ENCODE results near the gene DACH1. TPM values are rescaled to one million over a fixed set of nuclear protein-coding genes. Genes with fewer than 3 reads are reported as not detected.

The DACH1 gene
- polyA plus RNA-seq, 3 donors = 101 to 114 (median 109) TPM

DNA sequence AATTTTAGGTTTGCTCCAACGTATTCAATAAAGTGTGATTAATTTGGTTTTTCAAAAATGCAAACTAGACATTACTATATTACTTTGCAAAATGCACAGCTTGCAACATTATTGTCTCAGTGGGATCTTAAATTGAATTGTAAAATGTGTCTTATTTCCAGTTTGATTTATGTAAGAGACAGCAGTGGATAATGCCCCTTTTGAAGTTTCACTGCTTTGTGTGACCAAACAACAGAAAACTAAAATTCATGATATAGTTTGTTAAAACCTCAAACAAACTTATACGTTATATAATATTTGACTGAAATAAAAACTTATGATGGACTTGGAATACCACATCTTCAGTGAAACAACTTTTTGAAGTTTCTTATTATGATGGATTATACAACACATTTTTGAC lies 279.8 kb downstream of the DACH1 start:
- DNase-seq (ENCODE audit: extremely low read depth in 1 of 11, low read depth in 9 of 11, low spot score in 4 of 11) = no peak

DNA sequence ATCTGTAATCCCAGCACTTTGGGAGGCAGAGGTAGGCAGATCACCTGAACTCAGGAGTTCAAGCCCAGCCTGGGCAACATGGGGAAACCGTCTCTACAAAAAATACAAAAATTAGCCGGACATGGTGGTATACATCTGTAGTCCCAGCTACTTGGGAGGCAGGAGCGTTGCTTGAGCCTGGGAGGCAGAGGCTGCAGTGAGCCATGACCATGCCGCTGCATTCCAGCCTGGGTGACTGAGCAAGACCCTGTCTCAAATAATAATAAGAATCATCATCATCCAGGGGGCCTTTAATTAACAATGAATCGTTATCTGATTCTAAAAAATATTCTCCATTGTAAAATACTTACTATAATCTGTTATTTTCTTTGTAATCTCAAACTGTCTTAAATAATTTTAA lies 283.4 kb downstream of the DACH1 start:
- peak in 2 of 11 donors; percentile 22 to 24 for DNase-seq (ENCODE audit: extremely low read depth in 1 of 11, low read depth in 9 of 11, low spot score in 4 of 11)

DNA sequence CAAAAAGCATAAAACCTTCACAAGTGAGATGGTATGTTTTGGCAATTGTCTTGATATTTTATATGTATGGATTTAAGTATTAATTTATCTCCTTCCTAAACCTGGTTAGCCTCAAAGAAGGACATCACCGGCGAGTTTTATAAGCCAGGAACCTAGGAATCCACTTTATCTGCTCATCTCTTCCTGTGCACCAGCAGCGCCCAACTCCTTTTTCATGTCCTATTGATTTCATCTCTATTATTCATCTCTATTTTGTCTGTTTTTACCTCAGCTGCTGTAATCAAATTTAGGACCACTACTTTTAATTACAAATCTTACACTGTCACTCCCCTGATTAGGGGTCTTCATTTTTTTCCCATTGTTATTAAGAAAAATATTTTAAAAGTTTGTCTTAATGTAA lies 286.4 kb downstream of the DACH1 start:
- DNase-seq (ENCODE audit: extremely low read depth in 1 of 11, low read depth in 9 of 11, low spot score in 4 of 11) = no peak

DNA sequence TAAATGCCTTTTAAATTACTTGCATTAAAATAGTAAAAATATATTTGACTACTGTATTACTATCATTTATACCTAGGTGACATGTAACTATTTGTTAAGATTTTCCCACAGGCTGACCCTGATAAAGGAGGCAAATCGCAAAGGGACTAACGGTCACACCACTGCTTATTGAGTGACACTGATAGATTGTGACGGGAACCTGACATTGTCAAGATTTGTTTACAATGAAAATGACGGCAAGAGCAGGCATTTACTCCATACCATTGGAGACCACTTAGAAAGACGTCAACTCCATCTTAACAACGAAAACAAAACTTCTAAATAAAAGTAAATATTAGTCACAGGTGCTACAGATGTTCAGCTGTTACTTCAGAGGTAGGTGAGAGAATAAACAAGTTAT lies 289.0 kb downstream of the DACH1 start:
- no peak for DNase-seq (ENCODE audit: extremely low read depth in 1 of 11, low read depth in 9 of 11, low spot score in 4 of 11)

DNA sequence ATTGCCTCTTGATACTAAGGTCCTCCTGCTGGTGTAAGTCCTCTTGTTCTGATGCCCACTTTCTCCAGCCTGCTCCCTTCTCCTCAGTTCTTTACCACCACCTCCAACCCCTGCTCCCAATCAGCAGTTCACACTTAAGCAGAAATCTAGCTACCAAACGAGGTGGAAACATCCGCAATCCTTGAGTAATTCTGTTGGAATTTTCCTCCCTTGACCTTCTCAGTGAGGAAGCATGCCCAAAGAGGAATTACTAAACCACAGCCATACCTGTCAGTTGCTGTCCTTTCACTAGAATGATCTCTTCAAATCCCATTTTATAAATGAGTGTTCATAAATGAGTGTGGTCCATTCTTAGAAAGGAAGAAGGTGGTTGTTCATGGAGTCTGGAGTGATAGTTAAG lies 289.9 kb downstream of the DACH1 start:
- DNase-seq (ENCODE audit: extremely low read depth in 1 of 11, low read depth in 9 of 11, low spot score in 4 of 11) = no peak

DNA sequence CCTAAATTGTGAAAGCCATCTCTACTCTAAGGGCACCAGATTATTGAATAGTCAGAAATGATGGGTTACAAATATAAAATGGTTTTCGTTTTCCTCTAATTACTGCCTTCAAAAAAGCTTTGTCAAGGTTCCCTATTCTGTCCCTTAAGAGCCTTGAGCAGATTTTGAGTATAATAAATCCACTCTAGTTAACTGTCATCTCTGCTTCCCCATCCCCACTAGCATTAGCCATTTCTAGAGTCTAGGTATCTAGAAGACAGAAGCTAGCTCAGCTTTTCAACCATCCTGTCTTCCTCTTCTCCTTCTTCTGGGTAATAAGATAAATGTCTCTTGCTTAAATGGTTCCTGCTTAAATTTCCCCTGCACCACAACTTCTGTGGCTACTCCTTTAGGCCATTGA lies 290.4 kb downstream of the DACH1 start:
- no peak for DNase-seq (ENCODE audit: extremely low read depth in 1 of 11, low read depth in 9 of 11, low spot score in 4 of 11)

DNA sequence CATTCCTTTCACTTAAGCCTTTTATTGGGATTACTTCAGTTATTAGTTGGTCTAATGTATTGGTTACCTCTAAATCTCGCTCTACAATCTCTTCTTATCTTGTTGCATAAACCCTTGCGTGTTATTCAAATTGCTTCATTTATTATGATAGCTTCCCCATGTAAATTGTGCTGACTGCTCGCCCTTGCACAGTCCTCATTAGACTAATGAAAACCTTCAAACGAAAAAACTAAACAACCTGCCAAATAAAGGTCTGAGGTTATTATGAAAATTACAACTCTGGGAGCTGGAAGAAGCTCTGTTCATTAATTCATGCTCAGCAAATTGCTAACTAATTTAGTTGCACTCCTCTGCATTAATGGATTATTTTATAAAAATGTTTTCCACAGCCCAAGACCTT lies 320.1 kb downstream of the DACH1 start:
- peak in 1 of 11 donors; percentile 18 for DNase-seq (ENCODE audit: extremely low read depth in 1 of 11, low read depth in 9 of 11, low spot score in 4 of 11)

DNA sequence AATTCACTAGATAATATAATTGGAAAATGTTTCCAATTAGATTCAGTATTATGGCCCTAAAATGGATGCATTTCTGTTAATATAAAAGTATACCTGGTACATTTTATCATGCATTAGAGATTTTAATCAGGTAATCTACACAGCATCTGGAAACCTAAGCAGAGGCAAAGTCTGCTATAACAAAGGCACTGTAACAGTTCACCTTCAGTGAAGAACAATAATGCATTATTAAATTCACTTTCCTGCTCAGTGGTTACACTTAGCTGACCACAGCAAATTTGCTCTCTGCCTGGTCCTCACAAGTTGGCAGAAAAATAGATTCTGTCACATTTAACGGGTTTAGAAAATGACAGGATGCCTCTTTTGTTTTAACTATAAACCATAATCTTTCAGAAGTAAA lies 326.9 kb downstream of the DACH1 start:
- DNase-seq (ENCODE audit: extremely low read depth in 1 of 11, low read depth in 9 of 11, low spot score in 4 of 11) = no peak

DNA sequence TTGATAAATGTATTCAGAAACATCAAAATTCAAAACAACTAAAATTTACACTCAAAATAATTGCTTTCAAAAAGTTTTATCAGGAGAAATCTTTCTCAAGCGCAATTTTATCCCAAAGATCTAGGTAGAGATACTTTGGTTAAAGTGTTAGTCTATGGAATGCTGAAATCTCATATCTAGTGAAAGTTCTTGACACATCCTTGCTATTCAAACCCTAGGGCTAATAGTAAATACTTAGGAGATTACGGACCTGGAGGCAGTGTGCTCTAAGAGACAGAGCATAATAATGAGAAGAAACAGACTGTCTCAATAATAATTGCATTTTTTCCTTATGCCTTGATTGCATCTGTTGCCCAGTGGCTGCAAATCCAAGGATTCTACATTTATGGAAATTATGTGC lies 330.8 kb downstream of the DACH1 start:
- DNase-seq (ENCODE audit: extremely low read depth in 1 of 11, low read depth in 9 of 11, low spot score in 4 of 11) = no peak

DNA sequence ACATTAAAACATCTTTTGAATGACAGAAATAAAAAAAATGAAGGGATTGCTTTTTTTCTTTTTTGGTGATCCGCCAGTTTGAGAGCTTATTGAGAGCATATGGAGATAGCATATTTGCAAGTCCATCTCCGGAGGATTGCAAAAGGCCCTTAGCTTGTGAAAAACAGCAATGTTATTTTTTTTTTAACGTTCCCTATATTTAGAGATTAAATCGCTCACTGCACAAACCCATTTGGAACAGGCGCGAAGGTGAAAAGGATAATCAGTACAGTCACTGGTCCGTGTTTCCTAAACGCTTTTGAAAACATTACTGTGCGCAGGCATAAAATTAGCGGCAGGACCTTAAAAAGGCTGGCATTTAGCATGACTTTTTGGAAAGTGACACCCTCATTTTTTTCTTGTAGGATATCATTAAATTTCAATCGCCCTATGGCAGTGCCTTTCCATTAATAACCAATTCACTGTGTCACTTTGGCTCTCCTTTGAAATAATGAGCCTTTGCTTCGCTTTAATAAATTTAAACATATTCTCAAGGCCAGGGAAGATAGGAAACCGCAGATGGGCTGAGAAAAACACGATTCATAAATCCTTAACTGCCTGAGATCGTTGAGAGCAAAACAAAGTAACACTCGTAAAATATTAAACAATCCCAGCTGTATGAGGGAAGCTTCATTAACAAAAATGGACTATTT lies 342.2 kb downstream of the DACH1 start:
- peak in 7 of 11 donors; percentile 10 to 45 (median 20) for DNase-seq (ENCODE audit: extremely low read depth in 1 of 11, low read depth in 9 of 11, low spot score in 4 of 11)

DNA sequence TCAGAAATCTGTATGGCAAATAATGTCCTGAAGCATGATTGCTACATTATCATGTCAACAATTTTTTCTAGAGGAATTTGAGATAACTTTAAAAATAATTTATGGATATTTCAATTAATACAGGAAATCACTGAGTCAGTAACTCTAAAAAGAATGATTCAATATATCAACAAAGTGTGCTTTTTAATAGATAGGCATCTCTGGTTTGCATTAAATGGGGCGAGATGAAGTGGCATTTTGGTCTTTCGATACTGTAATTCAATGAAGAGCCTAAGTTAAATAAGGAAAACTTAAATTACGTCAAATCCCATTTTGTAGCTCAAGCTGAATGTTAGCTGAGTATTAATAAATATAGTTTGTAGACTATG lies 342.8 kb downstream of the DACH1 start:
- DNase-seq (ENCODE audit: extremely low read depth in 1 of 11, low read depth in 9 of 11, low spot score in 4 of 11) = no peak

DNA sequence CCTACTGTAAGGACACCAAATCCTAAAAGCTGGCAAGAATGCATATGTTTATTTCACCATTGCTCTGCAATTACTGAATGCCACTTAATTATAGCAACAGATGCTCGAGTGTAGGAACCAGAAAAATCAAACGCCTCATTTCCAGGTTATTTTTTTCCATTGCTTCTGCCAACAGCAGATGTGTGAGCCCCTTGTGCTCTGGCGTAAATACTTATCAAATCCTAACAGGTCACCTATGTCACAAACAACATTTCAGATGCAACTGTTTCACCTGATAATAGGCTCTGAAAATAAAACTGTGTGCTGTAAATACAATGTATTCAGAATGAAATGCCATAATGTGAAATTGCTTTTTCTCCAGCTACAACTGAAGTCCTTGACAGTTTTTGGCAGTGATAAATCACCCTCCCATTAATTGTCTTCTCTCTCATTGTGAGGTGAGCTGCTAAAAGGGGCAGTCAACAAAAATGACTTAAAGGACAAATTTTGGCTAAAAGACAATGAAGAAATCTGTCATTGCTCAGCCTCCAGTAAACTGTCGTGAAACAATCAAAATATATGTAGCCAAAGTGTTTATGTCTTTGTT lies 344.0 kb downstream of the DACH1 start:
- DNase-seq (ENCODE audit: extremely low read depth in 1 of 11, low read depth in 9 of 11, low spot score in 4 of 11) = no peak

DNA sequence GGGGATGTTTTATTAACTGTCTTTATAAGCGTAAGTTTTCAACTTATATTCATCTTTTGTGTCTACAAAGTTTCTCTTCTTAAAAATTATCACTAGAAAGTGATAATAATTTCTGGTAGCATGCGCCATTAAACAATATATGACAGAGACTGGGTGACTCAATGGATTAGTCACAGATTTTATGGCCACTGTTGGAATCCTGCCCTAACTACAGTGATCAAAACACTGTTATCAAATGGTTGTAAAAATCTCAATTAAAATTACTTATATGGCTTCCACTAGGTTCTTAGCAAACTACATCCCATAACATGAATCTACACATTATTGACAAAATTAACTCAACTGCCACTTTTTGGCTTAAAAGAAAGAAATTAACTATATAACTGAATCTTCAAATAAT lies 350.0 kb downstream of the DACH1 start:
- no peak for DNase-seq (ENCODE audit: extremely low read depth in 1 of 11, low read depth in 9 of 11, low spot score in 4 of 11)

DNA sequence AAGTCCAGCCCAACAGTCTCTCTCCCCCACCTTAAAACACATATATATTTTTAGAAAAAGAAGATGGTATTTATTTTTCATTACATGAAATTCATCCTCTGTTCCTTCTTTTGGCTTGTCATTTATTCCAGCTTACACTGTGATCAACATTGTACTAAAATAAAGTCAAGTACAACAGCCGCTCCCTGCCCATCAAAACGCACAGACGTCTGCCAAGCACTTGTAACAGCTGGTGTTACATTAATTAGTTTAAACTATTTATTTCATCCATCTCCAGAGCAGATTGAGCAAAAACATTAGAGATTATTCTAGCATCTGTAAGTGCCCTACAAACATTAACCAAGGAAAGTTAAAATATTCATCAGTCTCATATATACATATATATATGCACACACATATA lies 350.5 kb downstream of the DACH1 start:
- no peak for DNase-seq (ENCODE audit: extremely low read depth in 1 of 11, low read depth in 9 of 11, low spot score in 4 of 11)

DNA sequence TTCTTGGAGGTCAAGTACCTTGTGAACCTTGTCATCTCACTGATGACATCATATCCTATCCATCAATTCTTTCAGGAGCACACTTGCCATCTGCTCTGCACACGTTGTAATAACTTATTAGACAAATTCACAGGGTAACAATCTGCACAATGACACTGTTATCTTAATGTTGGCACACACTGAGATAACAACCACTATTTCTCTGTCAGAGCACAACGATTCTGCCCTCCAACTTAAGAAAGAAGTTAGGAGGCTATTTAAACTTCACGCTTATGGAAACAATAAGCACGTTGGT lies 351.3 kb downstream of the DACH1 start:
- DNase-seq (ENCODE audit: extremely low read depth in 1 of 11, low read depth in 9 of 11, low spot score in 4 of 11) = no peak

DNA sequence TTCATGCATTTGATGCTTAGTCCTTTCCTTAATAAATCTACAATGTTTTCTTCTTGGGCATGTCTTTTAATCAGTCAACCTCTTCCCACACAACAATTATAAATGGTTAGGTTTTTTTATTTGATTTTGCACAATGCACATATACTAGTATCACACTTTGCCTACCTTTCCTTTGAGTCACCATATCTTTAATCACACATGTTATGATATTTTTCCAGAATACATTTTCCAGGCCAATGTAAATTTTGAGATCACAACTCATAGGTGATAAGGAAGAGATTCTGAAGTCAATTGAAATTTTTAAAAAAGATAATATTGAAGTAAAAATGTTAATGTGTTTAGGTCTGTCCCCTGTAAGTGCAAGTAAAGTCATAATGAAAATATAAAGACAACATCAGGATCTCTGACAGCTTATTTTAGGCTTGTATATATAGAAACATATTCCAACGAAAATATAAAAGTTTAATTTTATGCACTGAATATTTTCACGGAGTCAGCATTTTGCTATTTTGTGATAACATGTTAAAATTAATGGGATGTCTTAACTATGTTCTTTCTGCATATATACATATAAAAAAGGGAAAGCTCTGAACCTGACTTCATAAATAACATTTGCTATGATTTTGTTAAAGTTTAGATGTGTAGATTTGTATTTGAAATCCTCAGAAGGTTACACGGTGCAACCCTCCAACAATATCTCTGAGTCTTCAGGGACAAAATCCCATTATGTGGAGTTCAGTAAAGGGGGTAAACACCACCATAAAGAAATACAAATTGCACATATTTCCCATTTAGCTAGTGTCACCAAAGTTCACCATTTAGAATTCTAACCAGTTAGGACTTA lies 351.9 kb downstream of the DACH1 start:
- DNase-seq (ENCODE audit: extremely low read depth in 1 of 11, low read depth in 9 of 11, low spot score in 4 of 11) = no peak

DNA sequence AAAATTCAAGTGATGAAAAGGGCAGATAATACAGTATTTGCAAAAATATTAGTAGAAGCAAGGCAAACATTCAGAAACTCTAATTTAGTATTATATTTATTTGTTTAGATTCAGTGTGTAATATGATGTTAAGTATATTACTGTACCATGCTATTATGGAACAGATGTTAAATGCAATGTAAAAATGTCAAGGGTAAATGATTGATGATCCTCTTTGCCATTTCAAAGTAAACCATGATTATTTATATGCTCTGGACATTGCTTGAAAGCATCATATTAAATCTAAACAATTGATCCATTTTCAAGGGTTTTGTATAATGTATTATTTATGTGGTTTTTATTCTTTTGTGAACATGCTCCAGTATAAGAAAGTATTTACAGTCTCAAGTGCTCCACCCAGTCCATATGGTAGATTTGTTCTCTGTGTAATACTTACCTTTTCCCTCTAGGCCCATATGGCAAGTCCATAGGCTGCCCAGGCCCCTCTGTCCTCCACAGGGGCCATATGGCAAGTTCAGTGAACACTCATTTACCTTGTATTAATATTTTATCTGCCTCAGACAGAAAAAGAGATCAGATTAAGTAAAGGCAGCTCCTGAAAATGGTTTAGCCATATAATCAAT lies 353.5 kb downstream of the DACH1 start:
- no peak for DNase-seq (ENCODE audit: extremely low read depth in 1 of 11, low read depth in 9 of 11, low spot score in 4 of 11)

DNA sequence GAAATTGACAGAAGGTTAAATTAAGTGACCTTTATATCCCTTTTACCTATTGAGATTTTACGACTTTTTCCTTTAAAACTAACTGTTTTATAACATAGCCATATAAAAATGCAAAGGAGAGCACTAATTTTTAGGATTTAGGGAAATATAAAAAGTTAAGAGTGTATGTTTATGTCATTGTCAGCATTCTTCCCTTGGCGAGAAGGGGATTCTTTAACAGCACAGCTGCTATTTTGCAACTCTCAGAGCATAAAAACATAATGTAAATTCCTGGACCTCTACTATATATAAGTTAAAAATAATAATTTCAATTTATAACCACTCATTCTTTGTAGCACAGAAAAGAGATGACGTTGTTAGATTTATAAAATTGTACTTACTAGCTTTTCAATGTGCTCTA lies 363.2 kb downstream of the DACH1 start:
- DNase-seq (ENCODE audit: extremely low read depth in 1 of 11, low read depth in 9 of 11, low spot score in 4 of 11) = no peak

DNA sequence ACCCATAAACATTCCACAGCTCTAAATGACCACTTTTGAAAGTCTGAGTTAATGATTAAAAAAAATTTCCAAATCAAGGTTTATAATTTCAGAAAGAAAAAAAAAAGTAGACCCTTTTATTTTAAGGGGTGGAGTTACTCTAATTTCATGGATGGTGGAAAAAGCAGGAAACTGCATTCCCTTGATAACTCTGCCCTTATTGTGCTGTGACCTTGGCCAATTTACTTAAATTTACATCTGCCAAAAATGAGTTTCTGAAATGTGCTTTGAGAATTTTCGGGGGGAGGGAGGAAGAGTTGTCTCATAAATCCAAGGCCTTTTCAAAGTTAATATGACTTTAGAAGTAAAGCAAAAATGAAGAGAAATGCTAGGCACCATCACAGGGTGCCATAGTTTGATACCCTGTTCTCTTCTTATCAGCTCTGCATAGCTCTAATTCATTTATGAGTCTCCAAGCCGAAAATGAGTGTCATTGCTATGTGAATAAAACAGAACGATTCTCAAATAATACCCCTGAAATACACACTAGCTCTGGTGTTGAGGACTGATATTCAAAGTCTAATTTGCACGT lies 367.0 kb downstream of the DACH1 start:
- no peak for DNase-seq (ENCODE audit: extremely low read depth in 1 of 11, low read depth in 9 of 11, low spot score in 4 of 11)

DNA sequence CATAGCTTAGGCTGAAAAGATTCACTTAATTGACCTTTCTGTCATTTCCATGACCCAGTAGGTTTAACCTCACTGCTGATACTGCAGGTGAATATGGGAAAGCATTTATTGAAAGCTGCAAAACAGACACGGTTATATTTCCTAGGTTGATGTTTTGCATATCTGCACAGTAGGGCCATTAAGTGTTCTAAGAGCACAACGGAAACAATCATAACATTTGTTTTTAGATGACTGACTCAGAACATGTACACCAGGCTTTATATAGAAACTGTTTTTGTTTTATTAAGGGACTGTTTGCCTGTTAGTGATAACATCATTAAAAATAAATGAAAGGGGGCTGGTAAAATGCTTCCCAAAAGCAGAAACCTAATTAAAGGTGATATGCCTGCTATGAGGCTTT lies 367.8 kb downstream of the DACH1 start:
- DNase-seq (ENCODE audit: extremely low read depth in 1 of 11, low read depth in 9 of 11, low spot score in 4 of 11) = no peak
